ENCODE results near the gene TRAP1.

GRCh38 chr16:3731126-3731935 lies 14.0 kb upstream of the TRAP1 start:
- no peak for TF ChIP-seq POLR2AphosphoS5 (IDR thresholded peaks at IDR 0.05; ENCODE audit: low read depth)
- TF ChIP-seq CTCF (conservative IDR thresholded peaks at IDR 0.05; ENCODE audit: low read depth in 2 of 2): no peak; a peak in 1 of 4 replicates
- TF ChIP-seq JUNB (IDR thresholded peaks at IDR 0.05; ENCODE audit: unreplicated experiment): no peak
- no peak for TF ChIP-seq EZH2 (IDR thresholded peaks at IDR 0.05; ENCODE audit: low read depth, unreplicated experiment)
- TF ChIP-seq EZH2phosphoT487 (IDR thresholded peaks at IDR 0.05; ENCODE audit: unreplicated experiment): no peak
- TF ChIP-seq CREB1 (CRISPR knock-in tag; IDR thresholded peaks at IDR 0.05; ENCODE audit: low read depth): no peak
- no peak for TF ChIP-seq REST (IDR thresholded peaks at IDR 0.05; ENCODE audit: unreplicated experiment)
- no peak for TF ChIP-seq ZNF331 (CRISPR knock-in tag; IDR thresholded peaks at IDR 0.05; ENCODE audit: low read depth)
- no peak for TF ChIP-seq STAT1 (IDR thresholded peaks at IDR 0.05; ENCODE audit: unreplicated experiment)
